ENCODE measurements around the gene TSHZ3.

The TSHZ3 gene

DNA sequence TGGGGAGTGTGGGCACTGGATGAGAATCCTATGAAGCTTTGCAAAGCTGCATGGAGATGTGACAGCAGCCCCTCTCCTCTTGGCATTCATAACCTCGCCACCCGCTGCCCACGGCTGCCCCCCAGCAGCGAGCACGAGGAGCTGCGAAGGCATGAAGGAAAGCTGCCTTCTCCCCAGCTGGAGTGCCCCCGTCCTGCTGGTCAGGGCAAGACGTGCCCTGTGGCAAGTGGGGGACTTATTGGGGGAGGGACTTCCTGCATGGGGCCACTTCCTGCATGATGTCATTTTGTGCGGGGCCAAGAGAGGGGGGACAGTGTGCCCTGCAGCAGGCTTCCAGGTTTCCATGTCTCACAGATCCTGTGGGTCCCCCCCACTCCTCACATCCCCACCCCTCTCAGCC is 85.9 kb downstream of the TSHZ3 start:
- H3K27ac ChIP-seq, result no peak overlapping the region
- TF ChIP-seq, protein P1, sequence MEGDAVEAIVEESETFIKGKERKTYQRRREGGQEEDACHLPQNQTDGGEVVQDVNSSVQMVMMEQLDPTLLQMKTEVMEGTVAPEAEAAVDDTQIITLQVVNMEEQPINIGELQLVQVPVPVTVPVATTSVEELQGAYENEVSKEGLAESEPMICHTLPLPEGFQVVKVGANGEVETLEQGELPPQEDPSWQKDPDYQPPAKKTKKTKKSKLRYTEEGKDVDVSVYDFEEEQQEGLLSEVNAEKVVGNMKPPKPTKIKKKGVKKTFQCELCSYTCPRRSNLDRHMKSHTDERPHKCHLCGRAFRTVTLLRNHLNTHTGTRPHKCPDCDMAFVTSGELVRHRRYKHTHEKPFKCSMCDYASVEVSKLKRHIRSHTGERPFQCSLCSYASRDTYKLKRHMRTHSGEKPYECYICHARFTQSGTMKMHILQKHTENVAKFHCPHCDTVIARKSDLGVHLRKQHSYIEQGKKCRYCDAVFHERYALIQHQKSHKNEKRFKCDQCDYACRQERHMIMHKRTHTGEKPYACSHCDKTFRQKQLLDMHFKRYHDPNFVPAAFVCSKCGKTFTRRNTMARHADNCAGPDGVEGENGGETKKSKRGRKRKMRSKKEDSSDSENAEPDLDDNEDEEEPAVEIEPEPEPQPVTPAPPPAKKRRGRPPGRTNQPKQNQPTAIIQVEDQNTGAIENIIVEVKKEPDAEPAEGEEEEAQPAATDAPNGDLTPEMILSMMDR (IDR thresholded peaks at IDR 0.05), result no peak
- TF ChIP-seq ZFX (IDR thresholded peaks at IDR 0.05; ENCODE audit: borderline replicate concordance), result no peak

DNA sequence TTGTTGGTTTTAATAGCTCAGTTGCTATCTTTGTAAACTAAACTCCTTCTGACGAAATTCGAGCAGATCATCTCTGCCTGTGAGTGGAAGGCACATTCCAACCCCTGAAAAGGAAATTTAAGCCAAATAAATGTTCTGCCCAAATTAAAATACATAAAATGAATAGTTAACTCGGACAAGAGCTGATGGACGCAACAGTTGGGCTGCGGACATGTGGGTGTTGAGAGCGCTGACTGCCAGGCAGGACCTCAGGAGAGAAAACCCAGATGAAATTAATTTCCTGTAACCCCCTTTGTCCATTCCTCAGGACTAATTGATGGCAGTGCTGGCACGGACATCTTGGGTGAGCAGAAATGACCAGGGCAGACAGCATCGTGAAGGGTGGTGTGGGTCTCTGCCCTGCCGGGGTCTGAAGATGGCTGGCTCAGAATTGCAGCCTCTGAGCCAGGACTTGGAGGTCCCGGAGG is 86.5 kb downstream of the TSHZ3 start:
- no peak overlapping the region for H3K27ac ChIP-seq
- TF ChIP-seq, protein P1 (IDR thresholded peaks at IDR 0.05), result no peak
- no peak for TF ChIP-seq ZFX (IDR thresholded peaks at IDR 0.05; ENCODE audit: borderline replicate concordance)

DNA sequence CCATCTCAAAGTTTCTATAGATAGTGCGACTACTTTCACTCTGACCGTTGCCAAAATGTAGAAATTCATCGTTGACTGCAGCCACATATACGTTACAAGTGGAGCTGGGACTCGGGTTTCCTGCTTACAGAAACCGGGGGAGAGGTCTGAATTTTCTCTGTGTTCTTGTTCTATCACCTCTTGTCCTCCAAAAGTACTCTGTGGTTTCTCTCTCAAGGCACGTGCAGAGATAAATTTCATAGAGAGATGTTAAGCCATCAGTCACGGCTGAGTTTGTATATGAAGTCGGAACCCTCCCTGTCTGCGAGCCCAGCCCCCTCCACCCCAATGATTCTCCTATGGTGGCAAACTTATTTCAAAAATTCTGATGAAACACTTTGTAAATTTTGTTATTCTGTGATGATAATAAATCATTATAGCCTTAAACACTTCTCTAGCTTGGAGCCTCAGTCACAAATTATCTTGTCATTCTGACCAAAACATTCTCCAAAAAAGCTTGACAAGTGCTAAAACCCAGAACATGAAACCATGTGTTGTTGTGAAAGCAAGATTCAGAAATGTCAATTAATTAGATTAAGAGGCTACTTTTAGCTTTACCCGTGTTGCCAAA is 87.5 kb downstream of the TSHZ3 start:
- TF ChIP-seq, protein P1 (IDR thresholded peaks at IDR 0.05), result no peak
- TF ChIP-seq ZFX (IDR thresholded peaks at IDR 0.05; ENCODE audit: borderline replicate concordance), result no peak
- no peak overlapping the region for H3K27ac ChIP-seq

DNA sequence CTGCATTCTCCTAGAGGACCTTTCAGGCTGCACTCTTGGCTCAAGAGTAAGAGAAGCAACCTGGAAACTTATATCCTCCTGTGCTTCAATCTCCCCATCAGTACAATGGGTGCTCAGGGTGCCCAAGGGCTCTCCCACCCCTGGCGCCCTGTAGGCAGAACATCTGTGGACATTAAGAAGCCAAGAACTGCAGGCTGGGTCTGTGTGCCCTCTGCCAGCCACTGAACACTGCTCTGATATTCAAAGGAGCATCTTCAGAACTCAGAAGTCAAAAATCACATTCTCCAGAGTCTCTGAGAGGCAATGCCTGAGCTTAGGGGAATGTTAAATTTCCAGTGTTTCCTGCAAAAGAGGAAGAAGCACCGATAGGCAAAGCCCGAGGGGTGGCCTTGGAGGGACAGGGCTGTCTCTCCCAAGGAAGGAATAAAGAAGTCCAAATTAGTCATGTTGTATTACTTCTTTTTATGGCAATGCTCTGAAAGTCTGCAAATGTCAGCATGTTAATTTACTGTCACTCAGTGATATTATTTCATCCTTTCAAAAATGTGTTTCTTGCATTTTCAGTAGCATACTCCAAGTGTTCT is 88.1 kb downstream of the TSHZ3 start:
- TF ChIP-seq, protein P1 (IDR thresholded peaks at IDR 0.05), result no peak
- no peak for TF ChIP-seq ZFX (IDR thresholded peaks at IDR 0.05; ENCODE audit: borderline replicate concordance)
- H3K27ac ChIP-seq, result no peak overlapping the region

DNA sequence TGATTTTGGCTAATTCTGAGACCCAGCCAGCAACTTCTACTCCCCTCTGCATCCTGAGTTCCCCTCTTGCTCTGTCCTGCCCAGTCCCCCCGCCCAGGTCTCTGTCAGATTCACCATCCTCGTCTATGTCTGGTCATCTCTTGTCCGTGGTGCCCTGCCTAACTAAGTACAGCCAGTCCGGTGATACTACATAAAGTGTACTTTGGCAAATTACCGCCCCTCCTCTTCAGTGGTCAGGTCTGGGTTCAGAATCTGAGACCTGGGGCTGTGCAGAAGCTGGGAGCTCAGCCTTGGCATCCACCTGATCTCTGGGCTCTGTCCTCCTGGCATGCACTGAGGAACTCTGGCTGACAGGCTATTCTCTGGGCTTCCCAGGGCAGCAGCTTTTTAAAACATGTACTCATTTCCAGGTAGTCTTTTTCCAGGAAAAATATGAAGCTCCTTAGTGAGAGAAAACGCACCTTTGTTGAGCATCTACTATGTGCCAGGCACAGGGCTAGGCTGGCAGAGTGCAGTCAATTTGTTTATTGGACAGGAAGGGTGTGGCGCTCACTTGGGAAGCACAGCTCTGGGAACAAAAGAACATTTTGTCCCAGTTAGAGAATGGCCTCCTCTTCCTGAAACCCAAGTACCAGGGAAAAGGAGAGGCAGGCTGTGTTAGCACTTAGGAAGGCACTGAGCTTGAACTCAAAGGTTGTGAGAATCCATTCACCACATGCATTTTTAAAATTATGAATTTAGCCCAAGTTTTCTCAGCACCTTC is 88.9 kb downstream of the TSHZ3 start:
- TF ChIP-seq, protein P1 (IDR thresholded peaks at IDR 0.05), result no peak
- no peak for TF ChIP-seq ZFX (IDR thresholded peaks at IDR 0.05; ENCODE audit: borderline replicate concordance)
- no peak overlapping the region for H3K27ac ChIP-seq

DNA sequence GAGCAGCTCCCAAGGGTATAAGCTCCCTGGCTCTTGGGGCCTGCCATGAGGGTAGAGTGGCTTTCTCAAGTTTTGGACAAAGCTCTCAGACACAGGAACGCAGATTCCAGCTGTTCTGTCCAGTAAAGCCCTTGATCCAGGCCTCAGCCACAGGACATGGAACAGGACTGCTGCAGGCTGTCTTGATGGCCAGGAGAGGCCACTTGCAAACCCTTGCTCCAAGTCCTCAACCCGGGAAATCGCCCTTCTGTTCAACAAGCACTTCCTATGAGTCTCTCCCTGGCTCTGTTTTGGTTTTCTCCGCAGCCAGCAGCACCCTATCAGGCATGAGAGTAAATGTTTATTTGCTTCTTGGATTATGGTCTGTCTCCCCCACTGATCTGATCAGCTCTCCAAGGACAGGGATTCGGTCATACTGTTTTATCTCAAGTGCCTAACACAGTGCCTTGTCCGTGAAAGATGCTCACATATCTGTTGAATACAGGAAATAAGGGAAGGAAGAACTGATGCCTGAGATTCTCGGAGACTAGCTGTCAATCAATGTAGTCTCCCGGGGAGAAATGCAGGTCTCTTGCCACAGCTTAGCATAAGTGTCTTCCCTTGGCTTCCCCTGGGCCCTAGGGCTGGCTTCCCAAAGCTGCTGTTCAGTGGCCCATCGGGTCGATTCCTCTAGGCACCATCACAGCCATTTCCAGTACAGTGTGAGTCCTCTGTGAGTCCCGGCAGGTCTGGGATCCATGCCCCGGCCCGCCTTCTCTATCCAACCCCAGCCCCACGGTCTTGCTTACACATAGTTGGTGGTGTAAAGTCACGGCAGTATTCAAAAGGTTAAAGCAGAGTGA is 90.8 kb downstream of the TSHZ3 start:
- no peak overlapping the region for H3K27ac ChIP-seq
- TF ChIP-seq ZFX (IDR thresholded peaks at IDR 0.05; ENCODE audit: borderline replicate concordance), result no peak
- TF ChIP-seq, protein P1 (IDR thresholded peaks at IDR 0.05), result no peak

Measured in 22Rv1 (cell line).